ENCODE results near the gene TNFRSF12A. TPM values are rescaled to one million over a fixed set of nuclear protein-coding genes. Genes with fewer than 3 reads are reported as not detected.
A peak's percentile ranks its signal among the peaks of the same experiment; 100 is the strongest.

The TNFRSF12A gene
- total and polyA plus RNA-seq, 9 of the 15 experiments (the other 6 are each of a cell fraction or from before 2014, with no cell fraction given), result 0.41 to 61.8 (median 26.5) TPM

DNA sequence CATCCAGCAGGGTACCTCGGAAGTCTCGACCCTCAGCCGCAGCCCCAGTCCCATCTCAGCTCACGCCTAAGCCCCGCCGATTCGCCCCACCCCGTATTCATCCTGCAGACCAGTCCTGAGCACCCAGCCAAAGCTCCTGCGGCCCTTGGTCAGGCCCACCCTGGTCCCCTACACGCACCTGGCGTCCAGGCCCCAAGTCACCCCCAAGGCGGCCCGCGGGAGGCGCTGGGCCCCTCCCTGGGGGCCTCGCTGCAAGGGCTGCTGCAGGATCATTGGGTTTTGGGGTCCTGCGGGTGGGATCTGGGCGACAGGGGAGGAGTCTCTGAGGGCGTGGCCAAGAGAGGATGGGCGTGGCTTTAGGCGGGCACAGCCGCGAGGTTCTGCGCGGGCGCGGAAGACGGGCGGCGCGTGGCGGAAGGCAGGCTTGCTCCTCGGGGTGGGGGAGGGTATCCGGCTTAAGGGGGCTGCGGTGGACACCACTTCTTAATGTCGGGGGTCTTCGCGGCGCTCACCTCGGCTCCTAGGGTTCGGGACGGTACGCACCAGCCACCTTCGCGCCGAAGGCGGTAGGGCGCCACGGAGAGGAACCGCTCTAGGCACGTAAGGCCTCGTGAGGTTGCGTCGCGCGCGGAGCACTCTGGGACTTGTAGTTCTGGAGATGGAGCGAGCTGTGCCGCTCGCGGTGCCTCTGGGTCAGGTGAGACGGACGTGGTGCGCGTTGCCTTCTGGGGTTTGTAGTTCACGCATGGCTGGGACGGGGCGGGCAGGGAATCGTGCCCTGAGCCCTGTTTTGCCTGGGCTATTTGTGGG, 3.7 kb downstream of the TNFRSF12A start, which contains the start of the genes HCFC1R1 and THOC6 (continued):
- TF ChIP-seq, protein P1, sequence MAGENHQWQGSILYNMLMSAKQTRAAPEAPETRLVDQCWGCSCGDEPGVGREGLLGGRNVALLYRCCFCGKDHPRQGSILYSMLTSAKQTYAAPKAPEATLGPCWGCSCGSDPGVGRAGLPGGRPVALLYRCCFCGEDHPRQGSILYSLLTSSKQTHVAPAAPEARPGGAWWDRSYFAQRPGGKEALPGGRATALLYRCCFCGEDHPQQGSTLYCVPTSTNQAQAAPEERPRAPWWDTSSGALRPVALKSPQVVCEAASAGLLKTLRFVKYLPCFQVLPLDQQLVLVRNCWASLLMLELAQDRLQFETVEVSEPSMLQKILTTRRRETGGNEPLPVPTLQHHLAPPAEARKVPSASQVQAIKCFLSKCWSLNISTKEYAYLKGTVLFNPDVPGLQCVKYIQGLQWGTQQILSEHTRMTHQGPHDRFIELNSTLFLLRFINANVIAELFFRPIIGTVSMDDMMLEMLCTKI (IDR thresholded peaks at IDR 0.05; ENCODE audit: partially characterized antibody), result no peak
- TF ChIP-seq COPS2 (conservative IDR thresholded peaks at IDR 0.05) (no peak), SREBF1 (IDR thresholded peaks at IDR 0.05; ENCODE audit: borderline replicate concordance, low read depth, low read length) (peak; percentile 97), TSC22D4 (tag; IDR thresholded peaks at IDR 0.05) (no peak), SNIP1 (IDR thresholded peaks at IDR 0.05; ENCODE audit: low read depth) (no peak), GABPB2 (CRISPR knock-in tag; conservative IDR thresholded peaks at IDR 0.05) (no peak), SP2 (IDR thresholded peaks at IDR 0.05; ENCODE audit: extremely low read depth, low read depth, low read length, poor library complexity, severe bottlenecking) (no peak), RBBP5 (IDR thresholded peaks at IDR 0.05; ENCODE audit: borderline replicate concordance, insufficient read depth, low read length, poor library complexity, severe bottlenecking) (peak; percentile 61), ZNF143 (CRISPR knock-in tag; IDR thresholded peaks at IDR 0.05) (peak; percentile 99), SPI1 (IDR thresholded peaks at IDR 0.05; ENCODE audit: borderline replicate concordance, low read depth, low read length) (peak; percentile 64; the same call in 1 of the 2 replicates), SAFB (IDR thresholded peaks at IDR 0.05; ENCODE audit: borderline replicate concordance, low read depth, low read length) (no peak), ZNF431 (CRISPR knock-in tag; IDR thresholded peaks at IDR 0.05) (0 out of 2 replicates have a peak, but pooled peaks have one; percentile 33), MCM3 (IDR thresholded peaks at IDR 0.05) (no peak), BHLHE40 (IDR thresholded peaks at IDR 0.05; ENCODE audit: low read length) (peak; percentile 89)
- TF ChIP-seq, protein P2, sequence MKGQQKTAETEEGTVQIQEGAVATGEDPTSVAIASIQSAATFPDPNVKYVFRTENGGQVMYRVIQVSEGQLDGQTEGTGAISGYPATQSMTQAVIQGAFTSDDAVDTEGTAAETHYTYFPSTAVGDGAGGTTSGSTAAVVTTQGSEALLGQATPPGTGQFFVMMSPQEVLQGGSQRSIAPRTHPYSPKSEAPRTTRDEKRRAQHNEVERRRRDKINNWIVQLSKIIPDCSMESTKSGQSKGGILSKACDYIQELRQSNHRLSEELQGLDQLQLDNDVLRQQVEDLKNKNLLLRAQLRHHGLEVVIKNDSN (CRISPR knock-in tag; IDR thresholded peaks at IDR 0.05), result peak; percentile 96
- TF ChIP-seq, protein P3, sequence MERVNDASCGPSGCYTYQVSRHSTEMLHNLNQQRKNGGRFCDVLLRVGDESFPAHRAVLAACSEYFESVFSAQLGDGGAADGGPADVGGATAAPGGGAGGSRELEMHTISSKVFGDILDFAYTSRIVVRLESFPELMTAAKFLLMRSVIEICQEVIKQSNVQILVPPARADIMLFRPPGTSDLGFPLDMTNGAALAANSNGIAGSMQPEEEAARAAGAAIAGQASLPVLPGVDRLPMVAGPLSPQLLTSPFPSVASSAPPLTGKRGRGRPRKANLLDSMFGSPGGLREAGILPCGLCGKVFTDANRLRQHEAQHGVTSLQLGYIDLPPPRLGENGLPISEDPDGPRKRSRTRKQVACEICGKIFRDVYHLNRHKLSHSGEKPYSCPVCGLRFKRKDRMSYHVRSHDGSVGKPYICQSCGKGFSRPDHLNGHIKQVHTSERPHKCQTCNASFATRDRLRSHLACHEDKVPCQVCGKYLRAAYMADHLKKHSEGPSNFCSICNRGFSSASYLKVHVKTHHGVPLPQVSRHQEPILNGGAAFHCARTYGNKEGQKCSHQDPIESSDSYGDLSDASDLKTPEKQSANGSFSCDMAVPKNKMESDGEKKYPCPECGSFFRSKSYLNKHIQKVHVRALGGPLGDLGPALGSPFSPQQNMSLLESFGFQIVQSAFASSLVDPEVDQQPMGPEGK (CRISPR knock-in tag; IDR thresholded peaks at IDR 0.05; ENCODE audit: borderline replicate concordance), result no peak
- TF ChIP-seq, protein P4, sequence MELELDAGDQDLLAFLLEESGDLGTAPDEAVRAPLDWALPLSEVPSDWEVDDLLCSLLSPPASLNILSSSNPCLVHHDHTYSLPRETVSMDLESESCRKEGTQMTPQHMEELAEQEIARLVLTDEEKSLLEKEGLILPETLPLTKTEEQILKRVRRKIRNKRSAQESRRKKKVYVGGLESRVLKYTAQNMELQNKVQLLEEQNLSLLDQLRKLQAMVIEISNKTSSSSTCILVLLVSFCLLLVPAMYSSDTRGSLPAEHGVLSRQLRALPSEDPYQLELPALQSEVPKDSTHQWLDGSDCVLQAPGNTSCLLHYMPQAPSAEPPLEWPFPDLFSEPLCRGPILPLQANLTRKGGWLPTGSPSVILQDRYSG (tag; conservative IDR thresholded peaks at IDR 0.05; ENCODE audit: low read depth), result no peak
- TF ChIP-seq, protein P5, sequence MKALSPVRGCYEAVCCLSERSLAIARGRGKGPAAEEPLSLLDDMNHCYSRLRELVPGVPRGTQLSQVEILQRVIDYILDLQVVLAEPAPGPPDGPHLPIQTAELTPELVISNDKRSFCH (CRISPR knock-in tag; IDR thresholded peaks at IDR 0.05), result no peak
- TF ChIP-seq, protein P5 (tag; IDR thresholded peaks at IDR 0.05), result peak; percentile 83
- TF ChIP-seq, protein P6, sequence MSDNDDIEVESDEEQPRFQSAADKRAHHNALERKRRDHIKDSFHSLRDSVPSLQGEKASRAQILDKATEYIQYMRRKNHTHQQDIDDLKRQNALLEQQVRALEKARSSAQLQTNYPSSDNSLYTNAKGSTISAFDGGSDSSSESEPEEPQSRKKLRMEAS (CRISPR knock-in tag; IDR thresholded peaks at IDR 0.05), result peak; percentile 96

Measured in K562 (cell line).